Subcutaneous adipose tissue (tissue), 4 donors: ENCODE results near the gene FBXO21. TPM values are rescaled to one million over a fixed set of nuclear protein-coding genes. Genes with fewer than 3 reads are reported as not detected.

Experiments used
- total RNA-seq, 4 donors: library from RNA; depleted of rRNA; stranded (reverse); fragments of >200 nt; gene quantifications; one replicate each; pipeline ENCODE4 v1.1.0, GENCODE V29; 2016
- TF ChIP-seq, protein P1 (sequence below): fragments of 450-650 bp; IDR thresholded peaks from one replicate; pipeline ENCODE4 v1.5.1; 2016; ENCODE audit warnings: low read depth, mild to moderate bottlenecking, control low read depth, antibody characterized with exemption, moderate library complexity

Gene FBXO21
- total RNA-seq, 4 donors from 2014 or later, result 23.8 to 71.4 (median 30.8) TPM

DNA sequence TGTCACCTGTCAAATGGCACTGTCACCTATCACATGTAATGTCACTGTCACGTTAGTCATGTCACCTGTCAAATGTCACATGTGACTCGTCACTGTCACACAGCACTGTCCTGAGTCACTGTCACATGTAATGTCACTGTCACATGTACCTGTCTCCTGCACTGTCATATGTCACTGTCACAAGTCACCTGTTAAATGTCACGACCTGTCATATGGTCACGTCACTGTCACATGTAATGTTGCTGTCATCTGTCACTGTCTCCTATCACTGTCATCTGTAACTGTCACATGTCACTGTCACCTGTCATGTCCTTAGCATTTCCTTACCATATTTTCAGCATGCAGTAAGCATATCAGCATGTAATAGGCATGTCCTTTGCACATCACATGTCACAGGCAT lies 63.9 kb downstream of the FBXO21 start:
- TF ChIP-seq, protein P1, sequence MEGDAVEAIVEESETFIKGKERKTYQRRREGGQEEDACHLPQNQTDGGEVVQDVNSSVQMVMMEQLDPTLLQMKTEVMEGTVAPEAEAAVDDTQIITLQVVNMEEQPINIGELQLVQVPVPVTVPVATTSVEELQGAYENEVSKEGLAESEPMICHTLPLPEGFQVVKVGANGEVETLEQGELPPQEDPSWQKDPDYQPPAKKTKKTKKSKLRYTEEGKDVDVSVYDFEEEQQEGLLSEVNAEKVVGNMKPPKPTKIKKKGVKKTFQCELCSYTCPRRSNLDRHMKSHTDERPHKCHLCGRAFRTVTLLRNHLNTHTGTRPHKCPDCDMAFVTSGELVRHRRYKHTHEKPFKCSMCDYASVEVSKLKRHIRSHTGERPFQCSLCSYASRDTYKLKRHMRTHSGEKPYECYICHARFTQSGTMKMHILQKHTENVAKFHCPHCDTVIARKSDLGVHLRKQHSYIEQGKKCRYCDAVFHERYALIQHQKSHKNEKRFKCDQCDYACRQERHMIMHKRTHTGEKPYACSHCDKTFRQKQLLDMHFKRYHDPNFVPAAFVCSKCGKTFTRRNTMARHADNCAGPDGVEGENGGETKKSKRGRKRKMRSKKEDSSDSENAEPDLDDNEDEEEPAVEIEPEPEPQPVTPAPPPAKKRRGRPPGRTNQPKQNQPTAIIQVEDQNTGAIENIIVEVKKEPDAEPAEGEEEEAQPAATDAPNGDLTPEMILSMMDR, result no peak

DNA sequence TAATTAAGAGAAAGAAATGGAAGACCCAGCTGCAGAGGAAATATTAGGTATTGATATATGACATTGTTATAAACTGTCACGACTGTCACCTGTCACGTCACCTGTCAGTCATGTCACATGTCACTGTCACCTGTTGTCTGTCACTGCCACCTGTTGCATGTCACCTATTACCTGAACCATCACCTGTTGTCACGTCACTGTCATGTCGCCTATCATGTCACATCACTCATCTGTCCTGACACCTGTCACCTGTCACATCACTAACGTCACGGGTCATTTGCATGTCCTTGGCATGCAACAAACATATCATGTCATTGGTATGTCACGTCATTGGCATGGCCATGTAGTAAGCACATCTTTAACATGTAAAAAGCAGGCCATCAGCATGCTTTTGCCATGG lies 64.5 kb downstream of the FBXO21 start:
- TF ChIP-seq, protein P1, result no peak

DNA sequence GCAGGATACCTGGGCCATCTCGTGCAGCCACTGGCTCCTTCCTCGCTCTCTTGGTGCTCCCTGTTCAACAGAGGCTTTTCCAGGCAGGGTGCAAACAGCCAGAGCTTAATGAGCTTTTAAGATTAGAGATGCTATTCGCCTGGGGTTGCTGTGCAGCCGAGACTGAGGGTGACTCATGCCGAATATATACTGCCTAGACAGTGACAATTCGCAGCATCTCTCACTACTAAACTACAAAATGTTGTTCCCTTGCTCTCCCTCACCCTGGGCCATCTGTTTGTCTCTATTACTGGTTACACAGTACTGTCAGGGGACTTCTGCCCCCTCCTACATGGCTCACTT lies 65.0 kb downstream of the FBXO21 start:
- TF ChIP-seq, protein P1, result no peak

DNA sequence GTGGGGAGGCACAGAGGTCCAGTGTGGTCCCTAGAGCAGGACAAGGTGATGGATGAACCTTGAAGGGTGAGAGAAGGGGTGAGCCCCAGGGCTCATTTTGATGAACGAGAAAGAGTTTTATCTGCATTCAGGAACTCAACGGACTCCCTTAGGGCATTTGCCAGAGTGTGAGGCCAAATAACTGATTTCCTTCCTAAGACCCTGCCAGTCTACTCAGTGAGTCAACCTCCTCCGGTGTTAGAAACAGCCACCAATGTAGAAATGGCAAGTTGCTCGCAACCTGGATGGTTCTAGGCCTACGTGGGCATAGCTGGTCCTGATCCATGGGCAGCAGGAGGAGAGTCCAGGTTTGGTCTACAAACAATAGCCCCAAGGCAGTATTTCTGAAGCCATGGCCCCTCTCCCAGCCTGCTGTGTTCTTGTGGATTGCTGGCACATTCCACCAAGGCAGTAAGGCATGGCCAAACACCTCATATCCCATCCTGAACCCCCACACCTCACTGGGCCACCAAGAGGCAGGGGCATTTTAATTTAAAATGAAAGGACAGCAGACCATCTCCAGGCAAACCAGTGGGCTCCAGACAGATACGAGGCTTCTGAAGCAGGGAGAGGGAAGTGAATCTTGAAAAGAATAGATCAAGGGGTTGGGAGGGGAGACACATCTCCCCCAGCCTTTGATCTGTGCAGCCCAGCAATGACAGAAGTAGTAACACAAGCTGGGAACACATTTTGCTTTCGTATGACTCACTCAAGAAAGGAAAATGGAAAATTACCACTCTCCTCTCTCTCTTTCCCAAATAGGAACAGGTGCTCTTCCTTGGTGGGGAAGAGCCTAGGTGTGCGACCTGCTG lies 65.6 kb downstream of the FBXO21 start:
- TF ChIP-seq, protein P1, result no peak

DNA sequence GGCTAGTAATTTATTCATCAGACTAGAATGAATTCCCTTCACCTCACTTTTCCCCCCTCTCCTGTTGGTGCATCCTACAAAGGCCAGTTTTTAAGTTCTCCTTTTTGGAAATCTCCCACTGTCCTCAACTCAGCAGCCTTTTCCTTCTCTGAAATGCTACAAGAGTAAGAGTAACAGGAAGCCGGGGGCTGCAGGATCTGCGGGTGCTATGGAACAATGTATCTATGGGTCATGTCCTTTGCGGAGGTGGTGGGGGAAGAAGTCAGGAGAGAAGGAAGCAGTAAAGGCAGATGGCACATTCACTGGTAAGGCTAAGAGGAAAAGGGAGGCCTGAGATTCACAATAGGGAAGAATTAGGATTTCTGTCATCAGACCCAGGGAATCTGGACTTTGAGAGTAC lies 68.8 kb downstream of the FBXO21 start:
- TF ChIP-seq, protein P1, result no peak

DNA sequence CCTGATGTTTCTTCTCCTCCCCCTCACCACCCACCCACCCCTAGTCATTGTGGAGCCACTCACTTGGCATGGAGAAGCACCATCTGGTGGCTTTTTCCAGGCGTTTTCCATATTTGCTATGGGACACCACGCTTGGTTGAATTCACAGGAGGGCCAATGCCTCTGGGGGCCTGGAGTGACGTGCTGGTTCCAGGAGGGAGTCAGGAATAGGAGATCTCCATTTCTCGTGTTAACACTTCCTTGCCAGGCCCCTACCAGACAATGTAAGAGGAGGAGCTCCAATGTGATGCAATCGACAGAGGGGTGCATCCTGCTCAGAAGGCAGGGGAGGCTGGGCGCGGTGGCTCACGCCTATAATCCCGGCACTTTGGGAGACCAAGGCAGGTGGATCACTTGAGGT lies 69.5 kb downstream of the FBXO21 start:
- TF ChIP-seq, protein P1, result no peak

DNA sequence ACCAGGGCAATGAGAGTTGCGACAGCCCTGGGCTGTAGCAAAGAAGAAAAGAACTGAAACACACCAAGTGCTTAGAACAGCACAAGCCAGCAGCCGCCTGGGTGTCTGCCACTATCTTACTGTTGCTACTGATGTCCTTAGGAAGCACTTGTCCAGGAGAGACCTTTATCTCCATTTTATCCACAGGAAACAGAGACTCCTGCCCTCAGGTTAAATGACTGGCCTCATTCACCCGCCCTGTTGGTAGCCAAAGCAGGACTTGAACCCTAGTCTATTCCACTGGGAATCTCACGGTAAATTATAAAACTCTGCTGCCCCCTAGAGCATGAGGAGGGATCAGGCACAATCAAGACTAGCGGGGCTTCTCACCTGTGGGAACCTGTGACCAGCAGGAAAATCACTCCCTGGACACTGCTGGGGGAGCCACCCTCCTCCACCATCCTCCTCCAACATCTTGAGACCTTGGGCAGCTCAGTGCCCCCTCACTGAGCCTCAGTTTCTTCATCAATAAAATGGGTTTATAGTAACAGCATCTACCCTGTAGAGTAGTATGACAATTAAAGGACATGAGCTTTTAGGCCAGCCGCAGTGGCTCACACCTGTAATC lies 70.6 kb downstream of the FBXO21 start:
- TF ChIP-seq, protein P1, result no peak
